H7 (cell line): ENCODE data around the gene YIF1A. TPM values are rescaled to one million over a fixed set of nuclear protein-coding genes. Genes with fewer than 3 reads are reported as not detected.

Experiments
- DNase-seq: peaks from one replicate; pipeline ENCODE4 v3.0.0; 2012
- H3K27me3 ChIP-seq: 2 replicates; pipeline ENCODE4 v1.6.0; 2011; ENCODE audit warnings: mild to moderate bottlenecking, low read length; ENCODE audit not compliant: control insufficient read depth, insufficient read depth
- H3K36me3 ChIP-seq: replicated peaks from 2 replicates; pipeline ENCODE4 v1.5.1; 2011; ENCODE audit warnings: low read length; ENCODE audit not compliant: control insufficient read depth, insufficient read depth
- H3K4me3 ChIP-seq: 2 replicates; pipeline ENCODE4 v1.5.1; 2011; ENCODE audit warnings: low read depth, mild to moderate bottlenecking, control low read depth, low read length, moderate library complexity; ENCODE audit not compliant: insufficient read depth
- total RNA-seq: library from RNA; depleted of rRNA; stranded (reverse); fragments of >200 nt; shearing (Covaris generic); gene quantifications from 2 replicates; pipeline ENCODE4 v1.2.3, GENCODE V29; 2014; rRNA removed

Gene YIF1A
- total RNA-seq, 1 experiment from 2014 or later, result 117 TPM

- no peaks in the 10 kb centered on the region for H3K27me3 ChIP-seq
- H3K36me3 ChIP-seq, result no peaks in the 10 kb centered on the region; the same call in 1 of the 2 replicates
- H3K4me3 ChIP-seq, result no peak overlapping the region
- DNase-seq, result no peak
Observed at GRCh38 chr11:66247801-66248200, 41.1 kb downstream of the YIF1A start.

GRCh38 chr11:66247295-66247694 lies 41.6 kb downstream of the YIF1A start:
- DNase-seq, result no peak
- no peaks in the 10 kb centered on the region; the same call in 1 of the 2 replicates for H3K36me3 ChIP-seq
- H3K4me3 ChIP-seq, result no peak overlapping the region
- H3K27me3 ChIP-seq, result no peaks in the 10 kb centered on the region

DNA sequence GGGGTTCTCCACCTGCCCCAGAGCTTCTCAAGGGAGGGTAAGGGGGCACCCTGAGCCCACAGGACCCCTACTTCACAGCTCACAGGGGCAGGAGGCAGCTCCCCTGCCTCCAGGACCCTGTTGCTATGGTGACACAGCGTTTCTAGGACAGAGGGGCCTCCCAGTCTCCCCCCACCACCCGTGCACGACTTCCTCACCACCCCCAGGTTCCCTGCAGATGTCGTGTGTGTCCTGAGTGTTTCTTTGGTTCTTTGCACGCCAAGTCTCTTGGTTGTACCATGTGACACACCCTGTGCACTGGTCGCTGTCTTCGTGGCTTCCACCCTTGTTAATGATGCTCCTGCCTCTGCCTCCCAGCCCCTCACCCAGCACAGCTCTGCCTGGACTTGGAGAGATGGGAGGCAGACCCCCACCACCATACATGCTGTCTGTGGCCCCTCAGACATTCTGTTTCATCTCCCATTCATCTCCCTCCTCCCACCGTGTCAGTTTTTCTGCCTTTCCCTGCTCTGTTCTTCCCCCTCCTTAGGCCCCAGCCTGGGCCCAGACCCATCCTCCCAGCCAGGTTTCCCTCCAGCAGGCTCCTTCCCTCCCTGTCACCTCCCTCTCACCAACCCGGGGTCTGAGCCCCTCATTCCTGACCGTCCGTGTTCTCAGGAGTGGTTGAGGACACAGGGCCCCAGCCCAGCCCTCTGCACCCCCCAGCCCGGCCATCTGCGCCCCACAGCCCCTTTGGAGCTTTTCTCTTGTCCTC lies 45.0 kb downstream of the YIF1A start:
- no peaks in the 10 kb centered on the region; the same call in 1 of the 2 replicates for H3K36me3 ChIP-seq
- H3K27me3 ChIP-seq, result no peaks in the 10 kb centered on the region
- no peak for DNase-seq
- no peak overlapping the region for H3K4me3 ChIP-seq

- H3K36me3 ChIP-seq, result peaks cover 2% of the 10 kb centered on the region
- no peaks in the 10 kb centered on the region for H3K27me3 ChIP-seq
- no peak overlapping the region for H3K4me3 ChIP-seq
- no peak for DNase-seq
Observed at GRCh38 chr11:66242095-66242765, 46.7 kb downstream of the YIF1A start.

DNA sequence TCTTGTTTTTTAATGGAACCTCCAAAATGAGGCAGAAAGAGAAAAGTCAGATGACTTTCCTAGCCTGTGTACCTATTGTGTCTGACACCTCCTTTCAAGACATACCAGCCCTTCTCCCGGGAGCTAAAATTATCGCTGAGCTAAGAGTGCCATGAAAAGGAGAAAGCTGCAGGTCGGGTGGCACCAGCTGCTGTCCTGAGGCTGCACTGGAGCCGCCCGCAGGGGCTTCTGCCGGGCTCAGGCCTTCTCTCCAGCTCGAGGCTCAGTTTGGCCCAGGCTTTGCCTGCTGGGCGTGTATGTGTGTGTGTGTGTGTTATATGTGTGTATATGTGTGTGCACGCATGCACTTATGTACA lies 48.2 kb downstream of the YIF1A start:
- Histone ChIP-seq H3K4me3 (no peak overlapping the region), H3K27me3 (no peaks in the 10 kb centered on the region), H3K36me3 (peaks cover 2% of the 10 kb centered on the region)
- DNase-seq, result peak; percentile 31

GRCh38 chr11:66239998-66240780 lies 48.8 kb downstream of the YIF1A start:
- H3K27me3 ChIP-seq, result no peaks in the 10 kb centered on the region
- peak; percentile 59 for DNase-seq
- H3K4me3 ChIP-seq, result no peak overlapping the region
- H3K36me3 ChIP-seq, result peaks cover 5% of the 10 kb centered on the region

DNA sequence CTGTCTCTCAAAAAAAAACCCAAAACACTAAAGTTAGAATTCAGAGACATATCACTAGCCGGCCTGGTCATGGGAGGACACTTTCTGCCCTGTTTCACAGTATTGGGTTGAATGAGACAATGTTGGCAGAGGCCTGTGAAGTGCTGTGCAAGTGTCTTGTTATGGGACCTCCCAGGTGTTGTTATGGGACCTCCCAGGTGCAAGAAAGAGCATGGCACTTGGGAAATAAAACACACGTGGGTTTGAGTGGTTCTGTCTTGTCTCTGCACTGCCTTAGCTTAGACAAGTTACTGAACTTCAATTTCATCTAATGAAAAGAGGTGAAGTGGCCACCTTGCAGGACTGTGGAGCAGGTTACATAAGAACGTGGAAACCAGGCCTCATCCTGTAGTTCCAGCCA lies 49.4 kb downstream of the YIF1A start:
- Histone ChIP-seq H3K36me3 (peaks cover 5% of the 10 kb centered on the region), H3K4me3 (no peak overlapping the region), H3K27me3 (no peaks in the 10 kb centered on the region)
- peak; percentile 26 for DNase-seq

DNA sequence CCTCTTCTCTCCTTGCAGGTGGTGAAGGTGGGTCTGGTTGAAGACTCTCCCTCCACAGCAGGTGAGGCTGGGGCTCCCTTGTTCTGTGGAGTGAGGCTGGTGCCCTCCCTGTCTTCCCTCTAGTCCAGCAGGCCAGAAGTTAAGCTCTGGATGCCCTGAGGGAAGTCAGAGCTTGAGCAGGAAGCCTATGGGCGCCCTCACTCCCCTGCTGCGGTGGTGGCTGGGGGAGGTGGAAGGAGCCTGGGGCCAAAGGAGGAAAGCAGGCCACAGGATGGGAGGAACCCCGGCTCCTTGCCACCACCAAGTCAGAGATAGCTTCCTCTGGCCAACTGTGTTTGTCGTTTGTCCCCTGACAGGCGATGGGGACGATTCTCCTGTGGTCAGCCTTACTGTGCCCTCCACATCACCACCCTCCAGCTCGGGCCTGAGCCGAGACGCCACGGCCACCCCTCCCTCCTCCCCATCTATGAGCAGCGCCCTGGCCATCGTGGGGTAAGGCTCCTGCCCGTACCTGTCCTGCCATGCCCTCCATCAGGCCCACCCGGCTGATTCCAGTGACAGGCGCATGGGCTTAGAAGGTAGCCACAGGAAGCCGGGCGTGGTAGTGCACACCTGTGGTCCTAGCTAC lies 50.0 kb downstream of the YIF1A start:
- Histone ChIP-seq H3K36me3 (peaks cover 7% of the 10 kb centered on the region), H3K27me3 (no peaks in the 10 kb centered on the region), H3K4me3 (no peak overlapping the region)
- peak; percentile 33 for DNase-seq

- H3K27me3 ChIP-seq, result no peaks in the 10 kb centered on the region
- H3K36me3 ChIP-seq, result peaks cover 8% of the 10 kb centered on the region
- no peak overlapping the region for H3K4me3 ChIP-seq
- peak; percentile 66 for DNase-seq
Observed at GRCh38 chr11:66237867-66238266, 51.1 kb downstream of the YIF1A start.

DNA sequence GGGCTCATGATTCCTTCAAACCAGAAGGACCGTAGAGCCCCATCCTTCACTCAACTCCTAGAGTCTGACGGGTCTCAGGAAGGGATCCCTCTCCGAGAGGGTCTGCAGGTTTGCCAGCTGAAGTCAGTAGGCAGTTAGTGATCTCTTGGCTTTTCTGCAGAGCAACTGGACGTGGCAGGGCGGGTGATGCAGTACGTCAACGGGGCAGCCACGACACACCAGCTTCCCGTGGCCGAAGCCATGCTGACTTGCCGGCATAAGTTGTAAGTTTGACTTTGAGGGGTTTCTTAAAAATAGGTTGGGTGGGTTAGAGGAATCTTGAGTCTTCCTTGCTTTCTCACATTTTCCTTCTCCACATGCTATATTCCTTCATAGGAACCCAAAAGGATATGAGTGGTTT lies 53.8 kb downstream of the YIF1A start:
- Histone ChIP-seq H3K36me3 (peaks cover 13% of the 10 kb centered on the region), H3K4me3 (no peak overlapping the region), H3K27me3 (no peaks in the 10 kb centered on the region)
- DNase-seq, result no peak

Other genes starting within 250 kb of the YIF1A start
- 21.7 and 23.1 TPM in 2 replicates for gene GAL3ST3, start 240.0 kb downstream of the YIF1A start, total RNA-seq
- gene SF3B2, start 236.8 kb downstream of the YIF1A start, total RNA-seq, result 194 and 221 TPM in 2 replicates
- 16.2 and 20.1 TPM in 2 replicates for gene PACS1, start 218.9 kb downstream of the YIF1A start, total RNA-seq
- 21.5 and 28.1 TPM in 2 replicates for gene KLC2, start 31.4 kb downstream of the YIF1A start, total RNA-seq
- 140 and 165 TPM in 2 replicates for gene RAB1B, start 20.5 kb downstream of the YIF1A start, total RNA-seq
- 3.5 and 12.0 TPM in 2 replicates for gene CNIH2, start 11.0 kb downstream of the YIF1A start, total RNA-seq
- 0.42 and 0.85 TPM in 2 replicates for gene TMEM151A, start 2.8 kb upstream of the YIF1A start, total RNA-seq
- gene CD248, start 27.9 kb upstream of the YIF1A start, total RNA-seq, result 0.83 and 1.4 TPM in 2 replicates
- 7.2 and 9.6 TPM in 2 replicates for gene RIN1, start 47.3 kb upstream of the YIF1A start, total RNA-seq
- 53.5 and 72.8 TPM in 2 replicates for gene BRMS1, start 56.0 kb upstream of the YIF1A start, total RNA-seq
- gene B4GAT1, start 58.5 kb upstream of the YIF1A start, total RNA-seq, result 41.6 and 41.9 TPM in 2 replicates
- 23.8 and 32.1 TPM in 2 replicates for gene SLC29A2, start 82.6 kb upstream of the YIF1A start, total RNA-seq
- gene NPAS4, start 131.9 kb upstream of the YIF1A start, total RNA-seq, result 0.04 TPM in 1 of 2 replicates, not detected in the other
- 148 and 174 TPM in 2 replicates for gene MRPL11, start 149.7 kb upstream of the YIF1A start, total RNA-seq
- 8.1 and 9.5 TPM in 2 replicates for gene PELI3, start 177.8 kb upstream of the YIF1A start, total RNA-seq
- 146 and 156 TPM in 2 replicates for gene DPP3, start 191.3 kb upstream of the YIF1A start, total RNA-seq
- 25.4 and 26.5 TPM in 2 replicates for gene BBS1, start 221.5 kb upstream of the YIF1A start, total RNA-seq